Prostate gland (tissue), 2 donors: ENCODE measurements around the gene EIPR1. TPM values are rescaled to one million over a fixed set of nuclear protein-coding genes. Genes with fewer than 3 reads are reported as not detected.

ENCODE experiments used
- DNase-seq: peaks from one replicate; pipeline ENCODE4 v3.0.0-alpha.2; 2019; ENCODE audit warnings: low spot score
- H3K27ac ChIP-seq, 2 donors: fragments of 200-600 bp; sonication (generic); 2 replicates each; pipeline ENCODE4 v1.5.1; 2017 to 2019
- H3K27me3 ChIP-seq: fragments of 200-600 bp; sonication (generic); replicated peaks from 2 replicates; pipeline ENCODE4 v1.5.1; 2019; ENCODE audit not compliant: insufficient read depth
- H3K36me3 ChIP-seq, 2 donors: fragments of 200-600 bp; sonication (generic); 1 replicate in 1 of 2; 2 replicates in 1 of 2; pipeline versions ENCODE4 v1.5.1 to v1.8.1; 2017 to 2019
- H3K4me1 ChIP-seq: fragments of 200-600 bp; sonication (generic); replicated peaks from 2 replicates; pipeline ENCODE4 v1.5.1; 2019
- H3K4me3 ChIP-seq, 2 donors: fragments of 200-600 bp; sonication (generic); 2 replicates each; pipeline ENCODE4 v1.5.1; 2017 to 2019
- H3K9me3 ChIP-seq: fragments of 200-600 bp; sonication (generic); 2 replicates; pipeline ENCODE4 v1.5.1; 2017
- POLR2A ChIP-seq: fragments of 450-650 bp; IDR thresholded peaks from one replicate; pipeline ENCODE4 v1.6.1; 2016; ENCODE audit warnings: antibody characterized with exemption, mild to moderate bottlenecking
- POLR2AphosphoS5 ChIP-seq: sonication (generic); formaldehyde crosslinking; IDR thresholded peaks from one replicate; pipeline ENCODE4 v1.6.1; 2017; ENCODE audit warnings: antibody characterized with exemption
- WGBS: methylation state at CpG from one replicate; pipeline ENCODE4 v1.1.5; 2018; 5-methylcytosine and 5-hydroxymethylcytosine counted together
- intact Hi-C: fragments of 100-400 bp; cut with DNase I; formaldehyde crosslinking; loops from one replicate; pipeline ENCODE4 v1.14.2; 2022
- total RNA-seq, 2 donors: library from RNA; depleted of rRNA; stranded (reverse); fragments of >200 nt; gene quantifications; one replicate each; pipeline ENCODE4 v1.1.0, GENCODE V29; 2016
- TF ChIP-seq, protein P1 (sequence below), 4 experiments: fragments of 200-600 bp in 2 of 4; fragments of 450-650 bp in 2 of 4; sonication (generic) in 2 of 4; IDR thresholded peaks; 1 replicate in 3 of 4; 2 replicates in 1 of 4; pipeline ENCODE4 v1.5.1; 2016 to 2019; ENCODE audit warnings: antibody characterized with exemption in 4 of 4, mild to moderate bottlenecking in 2 of 4, moderate library complexity in 2 of 4

EIPR1 gene
- total RNA-seq, 2 donors from 2014 or later = 30.0 to 52.3 TPM

GRCh38 chr2:3176071-3176868 is 201.3 kb downstream of the EIPR1 start:
- no peak overlapping the region for H3K4me3 ChIP-seq
- no peak overlapping the region for H3K27ac ChIP-seq
- H3K4me1 ChIP-seq = no peaks in the 10 kb centered on the region
- no peaks in the 10 kb centered on the region for H3K9me3 ChIP-seq
- no peak for DNase-seq
- H3K36me3 ChIP-seq = no peaks in the 10 kb centered on the region
- 93% methylated on average over 22 of the region's 23 CpGs for WGBS
- no peaks in the 10 kb centered on the region for H3K27me3 ChIP-seq
- TF ChIP-seq POLR2A (no peak), POLR2AphosphoS5 (no peak)
- TF ChIP-seq, protein P1, sequence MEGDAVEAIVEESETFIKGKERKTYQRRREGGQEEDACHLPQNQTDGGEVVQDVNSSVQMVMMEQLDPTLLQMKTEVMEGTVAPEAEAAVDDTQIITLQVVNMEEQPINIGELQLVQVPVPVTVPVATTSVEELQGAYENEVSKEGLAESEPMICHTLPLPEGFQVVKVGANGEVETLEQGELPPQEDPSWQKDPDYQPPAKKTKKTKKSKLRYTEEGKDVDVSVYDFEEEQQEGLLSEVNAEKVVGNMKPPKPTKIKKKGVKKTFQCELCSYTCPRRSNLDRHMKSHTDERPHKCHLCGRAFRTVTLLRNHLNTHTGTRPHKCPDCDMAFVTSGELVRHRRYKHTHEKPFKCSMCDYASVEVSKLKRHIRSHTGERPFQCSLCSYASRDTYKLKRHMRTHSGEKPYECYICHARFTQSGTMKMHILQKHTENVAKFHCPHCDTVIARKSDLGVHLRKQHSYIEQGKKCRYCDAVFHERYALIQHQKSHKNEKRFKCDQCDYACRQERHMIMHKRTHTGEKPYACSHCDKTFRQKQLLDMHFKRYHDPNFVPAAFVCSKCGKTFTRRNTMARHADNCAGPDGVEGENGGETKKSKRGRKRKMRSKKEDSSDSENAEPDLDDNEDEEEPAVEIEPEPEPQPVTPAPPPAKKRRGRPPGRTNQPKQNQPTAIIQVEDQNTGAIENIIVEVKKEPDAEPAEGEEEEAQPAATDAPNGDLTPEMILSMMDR (IDR thresholded peaks at IDR 0.05) = no peak
- intact Hi-C loops = no loop called here

DNA sequence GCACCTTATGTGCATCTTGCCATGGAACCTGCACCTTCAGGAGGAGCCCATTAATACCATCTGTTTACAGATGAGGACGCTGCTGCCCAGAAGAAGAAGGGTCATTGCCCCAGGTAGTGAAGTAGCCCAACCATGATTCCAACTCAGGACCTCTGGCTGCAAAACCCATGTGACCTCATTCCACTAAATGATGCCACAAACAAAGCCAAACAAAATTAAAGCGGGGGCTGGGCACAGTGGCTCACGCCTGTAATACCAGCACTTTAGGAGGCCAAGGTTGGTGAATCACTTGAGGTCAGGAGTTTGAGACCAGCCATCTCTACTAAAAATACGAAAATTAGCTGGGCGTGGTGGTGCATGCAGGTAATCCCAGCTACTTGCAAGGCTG is 202.1 kb downstream of the EIPR1 start:
- TF ChIP-seq POLR2A (no peak), POLR2AphosphoS5 (no peak)
- TF ChIP-seq, protein P1 (IDR thresholded peaks at IDR 0.05) = no peak
- no peaks in the 10 kb centered on the region for H3K9me3 ChIP-seq
- H3K4me1 ChIP-seq = no peaks in the 10 kb centered on the region
- no peak overlapping the region for H3K4me3 ChIP-seq
- no peaks in the 10 kb centered on the region for H3K27me3 ChIP-seq
- no peak overlapping the region for H3K27ac ChIP-seq
- 100% methylated on average over 5 of the region's 5 CpGs for WGBS
- H3K36me3 ChIP-seq = no peaks in the 10 kb centered on the region
- intact Hi-C loops = no loop called here
- DNase-seq = no peak

DNA sequence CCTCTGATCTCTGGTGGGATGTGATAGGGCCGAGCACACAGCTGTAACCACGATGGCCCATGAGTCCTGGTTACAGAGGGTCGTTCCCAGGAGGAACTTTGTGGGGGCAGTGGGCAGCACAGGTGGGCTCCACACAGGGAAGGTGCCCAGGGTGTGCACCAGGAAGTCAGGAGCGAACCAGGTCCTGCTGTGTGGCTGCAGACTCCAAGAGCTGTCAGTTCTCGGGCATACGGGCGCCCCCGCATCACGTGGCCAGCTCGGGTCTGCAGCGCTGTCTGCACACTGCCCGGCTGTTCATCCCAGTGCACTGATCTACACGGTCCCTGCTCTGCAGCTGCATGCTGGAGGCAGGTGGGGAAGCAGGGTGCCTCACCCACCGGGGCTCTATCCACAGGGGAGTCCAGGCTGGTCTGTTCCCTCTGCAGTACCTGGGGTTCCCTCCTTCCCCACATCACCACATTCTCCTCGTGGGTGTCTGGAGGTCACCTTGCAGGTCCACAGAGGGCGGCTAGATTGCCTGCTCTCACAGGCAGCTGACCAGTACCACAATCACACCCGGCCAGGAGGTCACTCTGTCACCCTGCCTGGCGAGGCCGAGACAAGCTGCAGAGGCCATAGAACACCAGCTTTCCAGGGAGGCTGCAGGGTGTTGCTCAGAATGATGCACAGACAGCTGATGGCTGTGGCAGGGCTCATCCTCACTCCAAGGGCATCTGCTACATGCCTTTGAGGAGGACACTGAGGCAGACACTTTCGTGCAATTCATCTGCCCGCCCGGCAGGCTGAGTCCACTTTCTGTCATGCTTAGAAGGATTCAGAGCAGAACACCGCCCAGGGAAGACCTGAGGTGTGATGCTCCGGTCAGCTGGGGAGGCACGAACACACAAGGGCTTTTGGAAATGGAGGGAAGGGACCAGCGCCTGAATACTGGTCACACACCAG is 202.7 kb downstream of the EIPR1 start:
- DNase-seq = no peak
- H3K9me3 ChIP-seq = no peaks in the 10 kb centered on the region
- no peak overlapping the region for H3K4me3 ChIP-seq
- H3K27ac ChIP-seq = no peak overlapping the region
- intact Hi-C loops = no loop called here
- no peaks in the 10 kb centered on the region for H3K4me1 ChIP-seq
- WGBS = 96% methylated on average over 26 of the region's 26 CpGs
- TF ChIP-seq POLR2A = no peak
- TF ChIP-seq, protein P1 (IDR thresholded peaks at IDR 0.05) = no peak
- no peak for TF ChIP-seq POLR2AphosphoS5
- no peaks in the 10 kb centered on the region for H3K36me3 ChIP-seq
- no peaks in the 10 kb centered on the region for H3K27me3 ChIP-seq

DNA sequence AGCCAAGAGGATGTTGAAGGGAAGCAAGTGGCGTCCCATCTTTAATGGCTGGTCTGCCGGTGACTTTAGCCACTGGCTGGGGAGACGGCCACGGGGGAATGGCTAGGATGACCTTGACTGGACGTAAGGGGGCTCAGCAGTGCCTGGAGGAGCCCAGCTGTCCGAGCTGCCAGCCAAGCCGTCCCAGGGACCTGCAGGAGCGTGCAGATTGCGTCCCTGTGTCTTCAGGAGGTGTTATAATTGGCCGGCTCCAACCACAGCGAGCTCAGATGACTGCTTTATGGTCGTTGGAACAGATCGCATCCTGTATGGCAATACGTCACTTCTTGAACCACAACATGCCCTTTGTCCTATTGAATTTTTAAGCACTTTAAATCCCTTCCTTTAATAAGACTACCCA is 204.6 kb downstream of the EIPR1 start:
- intact Hi-C loops = no loop called here
- WGBS = 36% methylated on average over 14 of the region's 14 CpGs
- peak; percentile 58 for DNase-seq
- Histone ChIP-seq H3K27ac (no peak overlapping the region), H3K36me3 (no peaks in the 10 kb centered on the region), H3K4me1 (no peaks in the 10 kb centered on the region), H3K9me3 (no peaks in the 10 kb centered on the region), H3K4me3 (no peak overlapping the region), H3K27me3 (no peaks in the 10 kb centered on the region)
- TF ChIP-seq, protein P1 (IDR thresholded peaks at IDR 0.05) = no peak
- TF ChIP-seq POLR2AphosphoS5 = no peak
- no peak for TF ChIP-seq POLR2A
